HepG2 (cell line): ENCODE data around the gene CCDC77.

Source experiments
- CBX5 ChIP-seq: sonication (generic); formaldehyde crosslinking; IDR thresholded peaks from 2 replicates; pipeline ENCODE4 v1.4.0; 2020; ENCODE audit warnings: missing genetic modification reagents, borderline replicate concordance
- FOXJ3 ChIP-seq: sonication (generic); formaldehyde crosslinking; IDR thresholded peaks from 2 replicates; pipeline ENCODE4 v1.4.0; 2020; ENCODE audit warnings: missing genetic modification reagents, mild to moderate bottlenecking, borderline replicate concordance
- MTA3 ChIP-seq: sonication (generic); formaldehyde crosslinking; IDR thresholded peaks from 2 replicates; pipeline ENCODE4 v1.4.0; 2020; ENCODE audit warnings: missing genetic modification reagents
- POLR2A ChIP-seq, 2 experiments: IDR thresholded peaks; 2 replicates each; pipeline ENCODE4 v1.6.1; 2011; ENCODE audit warnings: low read depth in 2 of 2, low read length in 2 of 2, mild to moderate bottlenecking in 1 of 2, moderate library complexity in 1 of 2; ENCODE audit not compliant: insufficient read depth in 1 of 2
- POLR2AphosphoS5 ChIP-seq: IDR thresholded peaks from 2 replicates; pipeline ENCODE4 v1.6.1; 2012; ENCODE audit warnings: low read depth, low read length
- TCF7L2 ChIP-seq: IDR thresholded peaks from 2 replicates; pipeline ENCODE4 v1.6.1; 2011; ENCODE audit warnings: mild to moderate bottlenecking, low read depth, low read length, moderate library complexity
- ZNF101 ChIP-seq: sonication (generic); formaldehyde crosslinking; IDR thresholded peaks from 2 replicates; pipeline ENCODE4 v1.4.0; 2020; ENCODE audit warnings: mild to moderate bottlenecking, low read depth, missing genetic modification reagents, borderline replicate concordance
- TF ChIP-seq, protein P1 (sequence below): sonication (generic); formaldehyde crosslinking; IDR thresholded peaks from 2 replicates; pipeline ENCODE4 v1.5.1; 2020; ENCODE audit warnings: missing genetic modification reagents, mild to moderate bottlenecking, borderline replicate concordance

DNA sequence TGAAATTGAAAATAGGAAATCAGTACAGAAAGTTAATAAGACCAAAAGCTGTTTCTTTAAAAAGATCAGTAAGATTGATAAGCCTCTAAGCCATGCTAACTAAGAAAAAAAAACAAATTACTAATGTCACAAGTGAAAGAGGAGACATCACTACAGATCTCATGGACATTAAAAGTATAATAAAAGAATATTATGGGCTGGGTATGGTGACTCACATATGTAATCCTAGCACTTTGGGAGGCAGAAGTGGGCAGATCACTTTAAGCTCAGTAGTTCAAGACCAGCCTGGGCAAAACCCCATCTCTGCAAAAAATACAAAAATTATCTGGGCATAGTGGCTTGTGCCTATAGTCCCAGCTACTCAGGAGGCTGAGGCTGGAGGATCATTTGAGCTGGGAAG, 88.8 kb downstream of the CCDC77 start:
- TF ChIP-seq POLR2A (IDR thresholded peaks at IDR 0.05; ENCODE audit: insufficient read depth in 1 of 2, low read depth in 2 of 2, low read length in 2 of 2) (no peak), CBX5 (no peak), ZNF101 (no peak), POLR2AphosphoS5 (no peak), TCF7L2 (no peak), MTA3 (CRISPR knock-in tag) (no peak), FOXJ3 (CRISPR knock-in tag) (no peak)
- TF ChIP-seq, protein P1, sequence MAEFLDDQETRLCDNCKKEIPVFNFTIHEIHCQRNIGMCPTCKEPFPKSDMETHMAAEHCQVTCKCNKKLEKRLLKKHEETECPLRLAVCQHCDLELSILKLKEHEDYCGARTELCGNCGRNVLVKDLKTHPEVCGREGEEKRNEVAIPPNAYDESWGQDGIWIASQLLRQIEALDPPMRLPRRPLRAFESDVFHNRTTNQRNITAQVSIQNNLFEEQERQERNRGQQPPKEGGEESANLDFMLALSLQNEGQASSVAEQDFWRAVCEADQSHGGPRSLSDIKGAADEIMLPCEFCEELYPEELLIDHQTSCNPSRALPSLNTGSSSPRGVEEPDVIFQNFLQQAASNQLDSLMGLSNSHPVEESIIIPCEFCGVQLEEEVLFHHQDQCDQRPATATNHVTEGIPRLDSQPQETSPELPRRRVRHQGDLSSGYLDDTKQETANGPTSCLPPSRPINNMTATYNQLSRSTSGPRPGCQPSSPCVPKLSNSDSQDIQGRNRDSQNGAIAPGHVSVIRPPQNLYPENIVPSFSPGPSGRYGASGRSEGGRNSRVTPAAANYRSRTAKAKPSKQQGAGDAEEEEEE (CRISPR knock-in tag): no peak
